Stimulated activated CD8-positive, alpha-beta memory T cell treated with anti-CD3 and anti-CD28 coated beads, Interleukin-12 subunit alpha, Interleukin-12 subunit beta, amount 100 ng/mL, for 24 hours (primary cell): ENCODE results near the gene SLC6A16.
"Not testable (repeated sequence)": the region's sequence is repeated elsewhere in the genome, so short reads cannot be mapped to it uniquely, and the experiment has no call there.

Experiments
- DNase-seq: peaks from one replicate; pipeline ENCODE4 v3.0.0-alpha.2; 2020; ENCODE audit errors: extremely low read depth

SLC6A16 gene

DNA sequence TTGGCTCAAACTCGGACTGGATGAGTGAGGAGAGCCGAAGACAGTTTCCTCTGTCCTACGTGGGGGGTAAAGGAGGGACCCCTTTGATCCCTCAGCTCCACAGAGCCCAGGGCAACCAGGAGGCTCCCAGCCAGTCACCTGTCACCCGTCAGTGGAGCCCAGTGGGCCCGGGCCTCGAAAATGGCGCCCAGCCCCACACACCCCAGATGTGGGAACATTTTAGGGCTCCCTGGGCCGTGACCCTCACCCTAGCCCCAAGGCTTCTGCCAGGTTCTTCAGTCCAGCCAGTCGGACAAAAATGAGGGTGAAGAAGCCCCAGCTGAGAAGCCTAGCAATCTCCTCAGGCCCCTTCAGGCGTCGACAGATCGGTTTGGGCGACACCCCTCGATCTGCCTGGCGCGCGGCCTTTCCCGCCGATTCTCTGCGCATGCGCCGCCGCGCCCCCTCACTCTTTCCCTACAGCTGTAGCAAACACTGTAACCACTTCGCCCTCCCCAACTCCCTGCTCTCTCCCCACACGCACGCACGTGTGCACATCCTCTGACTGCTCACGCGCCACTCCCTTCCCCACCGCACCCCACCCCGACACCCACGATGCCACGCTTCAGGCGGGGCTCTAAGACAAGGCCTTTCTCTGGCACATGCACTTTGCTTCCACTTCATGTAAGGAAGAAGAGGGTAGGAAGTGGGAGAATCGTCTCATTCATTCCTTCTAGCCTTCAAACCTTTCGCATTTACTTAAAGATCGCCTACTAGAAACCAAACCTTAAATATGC lies at the start of gene SLC6A16:
TSS of gene SLC6A16 (minus strand) at position 391 of the 776 bp plus-strand sequence. CDS start 13,844 bp downstream, outside the sequence.
- DNase-seq, result no peak

DNA sequence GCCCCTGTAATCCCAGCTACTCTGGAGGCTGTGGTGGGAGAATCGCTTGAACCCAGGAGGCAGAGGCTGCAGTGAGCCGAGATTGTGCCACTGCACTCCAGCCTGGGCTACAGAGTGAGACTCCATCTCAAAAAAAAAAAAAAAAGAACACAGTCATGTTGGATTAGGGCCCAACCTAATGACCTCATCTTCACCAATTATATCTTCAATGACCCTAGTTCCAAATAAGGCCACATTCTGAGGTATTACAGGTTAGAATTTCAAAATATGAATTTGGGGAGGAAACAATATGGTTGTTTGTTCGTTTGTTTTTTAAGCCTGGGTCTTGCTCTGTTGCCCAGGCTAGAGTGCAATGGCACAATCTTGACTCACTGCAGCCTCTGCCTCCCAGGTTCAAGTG lies 48.2 kb upstream of the SLC6A16 start:
- not testable (repeated sequence) for DNase-seq

DNA sequence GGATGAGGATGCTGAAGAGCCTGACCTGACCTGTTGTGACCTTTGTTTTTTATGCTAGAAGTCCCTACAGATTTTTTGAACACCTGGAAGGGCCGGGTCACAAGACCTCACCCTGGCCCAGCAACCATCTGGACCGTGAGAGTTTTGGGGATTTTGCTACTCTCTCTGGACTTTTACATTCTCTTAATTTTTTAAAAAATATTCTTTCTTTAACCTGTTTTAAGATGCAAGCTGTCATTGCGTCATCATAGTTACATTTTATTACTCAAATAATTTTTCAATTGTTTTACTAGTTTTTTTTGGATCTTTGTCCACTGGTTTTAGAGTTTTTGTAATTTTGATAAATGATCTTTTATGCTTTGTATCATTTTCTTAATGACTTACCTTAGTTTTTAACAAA lies 46.2 kb upstream of the SLC6A16 start:
- no peak for DNase-seq

DNA sequence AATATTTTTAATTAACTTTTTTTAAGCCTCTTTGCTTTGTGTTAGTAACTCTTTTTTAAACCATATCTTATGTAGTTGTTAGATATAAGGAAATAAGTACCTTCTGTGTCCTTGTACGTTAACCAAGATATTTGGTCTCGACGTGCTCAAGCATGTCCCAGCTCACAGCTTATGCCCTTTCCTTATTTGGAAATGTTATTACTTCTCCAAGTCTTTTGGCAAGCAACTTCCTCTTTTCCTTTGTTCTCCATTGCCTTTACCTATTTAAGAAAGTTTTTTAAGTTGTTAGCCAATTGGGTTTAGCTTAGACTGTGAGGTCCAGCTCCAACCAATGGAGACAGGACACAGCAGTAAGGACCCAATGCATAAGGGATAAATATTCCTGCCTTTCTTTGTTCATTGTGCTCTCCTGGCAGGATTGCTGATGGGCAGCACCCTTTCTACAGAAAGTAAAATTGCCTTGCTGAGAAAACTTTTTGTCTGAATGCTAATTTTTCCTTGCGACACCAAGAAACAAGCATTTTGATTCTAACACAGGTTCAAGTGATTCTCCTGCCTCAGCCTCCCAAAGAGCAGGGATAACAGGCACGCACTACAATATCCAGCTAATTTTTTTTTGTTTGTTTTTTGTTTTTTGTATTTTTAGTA lies 43.8 kb upstream of the SLC6A16 start:
- no peak for DNase-seq

DNA sequence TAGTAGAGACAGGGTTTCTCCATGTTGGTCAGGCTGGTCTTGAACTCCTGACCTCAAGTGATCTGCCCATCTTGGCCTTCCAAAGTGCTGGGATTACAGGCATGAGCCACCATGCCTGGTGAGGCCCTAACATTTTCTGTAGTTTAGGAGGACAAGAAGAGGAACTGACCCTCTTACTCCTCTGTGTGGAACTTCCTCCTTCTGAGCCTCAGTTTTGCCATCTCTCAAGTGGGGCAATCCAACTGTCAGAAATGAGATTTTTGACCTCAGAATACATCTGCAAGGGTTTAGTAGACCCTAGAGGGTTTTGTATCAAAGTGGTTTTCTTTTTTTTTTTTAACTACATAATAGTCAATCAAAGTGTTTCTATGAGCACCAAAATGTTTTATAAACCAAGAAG lies 41.1 kb upstream of the SLC6A16 start:
- DNase-seq, result no peak

DNA sequence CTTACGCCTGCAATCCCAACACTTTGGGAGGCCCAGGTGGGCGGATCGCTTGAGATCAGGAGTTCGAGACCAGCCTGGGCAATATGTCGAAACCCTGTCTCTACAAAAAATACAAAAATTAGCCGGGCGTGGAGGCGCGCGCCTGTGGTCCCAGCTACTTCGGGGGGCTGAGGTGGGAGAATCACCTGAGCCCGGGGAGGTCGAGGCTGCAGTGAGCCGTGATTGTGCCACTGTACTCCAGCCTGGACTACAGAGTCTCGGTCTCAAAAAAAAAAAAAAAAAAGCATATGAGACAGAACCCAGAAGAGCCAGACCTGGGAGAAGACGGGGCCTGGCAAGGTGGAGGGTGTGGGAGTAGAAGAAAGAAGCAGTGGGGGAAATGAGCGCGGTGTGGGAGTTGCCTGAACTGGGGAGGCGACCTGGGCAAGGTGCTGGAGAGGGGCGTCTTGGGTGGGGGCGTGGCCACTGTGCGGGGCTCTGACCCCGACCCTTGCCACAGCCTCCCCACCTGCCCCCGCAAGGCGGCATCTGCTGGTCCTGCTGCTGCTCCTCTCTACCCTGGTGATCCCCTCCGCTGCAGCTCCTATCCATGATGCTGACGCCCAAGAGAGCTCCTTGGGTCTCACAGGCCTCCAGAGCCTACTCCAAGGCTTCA lies 39.2 kb upstream of the SLC6A16 start:
- DNase-seq, result no peak

DNA sequence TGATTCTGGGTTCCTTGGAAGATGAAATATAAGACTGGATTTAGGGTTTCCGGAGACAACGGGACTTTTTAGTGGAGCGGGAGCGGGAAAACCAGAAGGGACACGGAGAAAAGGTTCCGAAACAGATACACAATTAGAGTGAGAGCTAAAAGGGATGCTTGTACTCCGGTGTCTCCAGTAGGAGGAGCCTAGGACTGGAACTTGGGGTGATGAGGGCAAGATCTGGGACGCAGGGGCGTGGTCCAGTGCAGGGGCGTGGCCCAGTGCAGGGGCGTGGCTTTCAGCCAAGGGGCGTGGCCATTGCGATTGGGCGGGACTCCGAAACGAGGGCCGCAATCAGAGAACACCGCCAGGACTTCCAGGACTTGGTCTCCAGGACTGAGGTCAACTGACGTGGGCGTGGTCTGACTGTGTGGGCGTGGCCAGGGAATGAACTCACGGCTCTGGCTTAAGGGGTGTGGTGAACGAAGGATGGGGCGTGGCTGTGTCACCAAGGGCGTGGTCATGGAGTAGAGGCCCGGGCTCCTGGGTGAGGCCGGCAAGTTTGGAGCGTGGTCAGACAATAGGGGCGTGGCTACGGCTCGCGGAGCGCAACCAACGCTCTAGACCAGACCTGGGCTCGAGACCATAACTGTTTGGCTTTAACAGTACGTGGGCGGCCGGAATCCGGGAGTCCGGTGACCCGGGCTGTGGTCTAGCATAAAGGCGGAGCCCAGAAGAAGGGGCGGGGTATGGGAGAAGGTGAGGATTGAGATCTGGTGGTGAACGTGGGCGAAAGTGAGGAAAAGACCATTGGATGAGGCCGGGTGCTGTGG lies 38.5 kb upstream of the SLC6A16 start, which contains the start of gene DKKL1:
TSS of gene DKKL1 (plus strand) at position 610 of the 815 bp plus-strand sequence. CDS start at position 732, 122 bp downstream.
- DNase-seq, result peak; percentile 19

DNA sequence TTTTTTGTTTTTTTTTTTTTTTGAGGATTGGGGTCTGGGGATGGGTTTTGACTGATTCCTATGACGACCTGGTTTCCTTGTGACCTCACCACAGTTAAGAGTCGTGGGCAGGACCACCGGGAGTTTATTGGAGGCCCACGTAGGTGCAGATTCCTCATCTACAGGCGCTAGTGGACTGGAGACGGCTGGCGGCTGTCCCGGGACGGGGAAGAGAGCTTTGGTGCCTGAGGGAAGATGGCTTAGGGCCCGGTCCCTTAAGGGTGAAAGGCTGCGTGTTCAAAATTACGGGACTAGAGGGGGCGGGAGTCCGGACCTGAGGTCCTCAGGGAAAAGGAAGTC lies 37.9 kb upstream of the SLC6A16 start:
- DNase-seq, result no peak

DNA sequence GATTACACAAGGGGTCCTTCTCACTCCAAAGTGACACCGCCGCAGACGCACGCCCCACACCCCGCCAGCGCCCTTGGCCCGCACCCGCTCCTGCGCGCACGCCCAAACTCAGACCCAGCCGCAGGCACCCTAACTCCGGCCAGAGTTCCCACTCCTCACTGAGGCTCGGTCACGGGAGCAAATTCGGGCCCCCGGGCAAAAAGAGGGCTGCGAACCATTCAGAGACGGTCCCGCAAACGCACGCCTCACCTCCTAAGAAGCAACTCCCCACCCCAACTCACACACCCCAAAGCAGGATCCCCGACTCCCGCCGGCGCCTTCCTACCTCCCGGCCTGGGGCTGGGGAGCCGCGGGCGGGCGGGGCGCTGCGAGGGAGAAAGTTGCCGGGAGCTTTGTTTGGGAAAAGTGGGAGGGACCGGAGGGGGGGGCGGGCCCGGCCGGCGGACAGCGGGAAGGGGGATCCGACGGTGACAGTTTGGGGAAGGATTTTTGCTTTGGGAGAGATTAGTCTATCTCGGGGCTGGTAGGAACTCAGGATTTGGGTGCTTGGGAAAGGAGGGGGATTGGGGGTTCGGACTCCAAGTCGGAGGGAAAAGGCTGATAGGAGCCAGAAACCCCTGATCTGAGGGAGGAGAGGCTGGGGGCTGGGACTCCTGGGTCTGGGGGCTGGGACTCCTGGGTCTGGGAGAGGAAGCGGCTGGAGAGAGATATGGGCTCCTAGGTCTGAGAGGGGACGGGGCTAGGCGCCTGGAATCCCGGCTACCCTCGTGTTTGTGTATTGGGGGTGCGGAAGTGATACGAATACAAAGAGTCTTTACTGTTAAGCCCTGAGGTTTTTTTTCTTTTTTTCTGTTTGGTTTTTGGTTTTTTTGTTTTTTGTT lies 37.3 kb upstream of the SLC6A16 start, which contains the start of gene TEAD2:
TSS of gene TEAD2 (minus strand) at position 369 of the 881 bp plus-strand sequence. CDS start 2,341 bp downstream, outside the sequence.
- DNase-seq, result no peak

DNA sequence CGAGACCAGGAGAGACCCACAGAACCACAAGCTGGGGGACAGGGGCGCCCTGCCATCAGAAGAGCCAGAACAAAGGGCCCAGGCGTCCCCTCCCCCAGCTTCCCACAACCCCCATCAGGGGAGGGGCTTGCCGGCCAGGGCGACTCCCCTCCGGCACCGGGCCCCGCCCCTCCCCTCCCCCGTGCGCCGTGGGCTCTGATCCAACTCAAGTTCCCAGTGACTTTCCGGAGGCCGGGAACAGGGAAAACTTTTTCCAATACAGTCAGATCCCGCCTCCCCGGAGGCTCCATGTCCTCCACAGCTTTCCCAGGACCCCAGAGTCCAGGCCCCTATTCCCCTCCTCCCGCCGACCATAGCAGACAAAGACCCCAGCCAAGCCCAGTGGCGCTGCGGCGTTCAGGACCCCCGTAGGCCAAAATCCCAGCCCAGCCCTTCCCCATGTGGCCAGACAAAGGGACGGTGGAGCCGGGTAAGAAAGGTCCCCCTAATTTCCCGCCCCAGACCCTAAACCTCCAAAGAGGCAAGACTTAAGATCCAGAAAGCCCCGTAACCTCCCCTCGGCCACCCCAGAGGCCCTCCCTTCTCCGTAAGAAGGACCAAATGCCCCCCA lies 36.6 kb upstream of the SLC6A16 start:
- no peak for DNase-seq

DNA sequence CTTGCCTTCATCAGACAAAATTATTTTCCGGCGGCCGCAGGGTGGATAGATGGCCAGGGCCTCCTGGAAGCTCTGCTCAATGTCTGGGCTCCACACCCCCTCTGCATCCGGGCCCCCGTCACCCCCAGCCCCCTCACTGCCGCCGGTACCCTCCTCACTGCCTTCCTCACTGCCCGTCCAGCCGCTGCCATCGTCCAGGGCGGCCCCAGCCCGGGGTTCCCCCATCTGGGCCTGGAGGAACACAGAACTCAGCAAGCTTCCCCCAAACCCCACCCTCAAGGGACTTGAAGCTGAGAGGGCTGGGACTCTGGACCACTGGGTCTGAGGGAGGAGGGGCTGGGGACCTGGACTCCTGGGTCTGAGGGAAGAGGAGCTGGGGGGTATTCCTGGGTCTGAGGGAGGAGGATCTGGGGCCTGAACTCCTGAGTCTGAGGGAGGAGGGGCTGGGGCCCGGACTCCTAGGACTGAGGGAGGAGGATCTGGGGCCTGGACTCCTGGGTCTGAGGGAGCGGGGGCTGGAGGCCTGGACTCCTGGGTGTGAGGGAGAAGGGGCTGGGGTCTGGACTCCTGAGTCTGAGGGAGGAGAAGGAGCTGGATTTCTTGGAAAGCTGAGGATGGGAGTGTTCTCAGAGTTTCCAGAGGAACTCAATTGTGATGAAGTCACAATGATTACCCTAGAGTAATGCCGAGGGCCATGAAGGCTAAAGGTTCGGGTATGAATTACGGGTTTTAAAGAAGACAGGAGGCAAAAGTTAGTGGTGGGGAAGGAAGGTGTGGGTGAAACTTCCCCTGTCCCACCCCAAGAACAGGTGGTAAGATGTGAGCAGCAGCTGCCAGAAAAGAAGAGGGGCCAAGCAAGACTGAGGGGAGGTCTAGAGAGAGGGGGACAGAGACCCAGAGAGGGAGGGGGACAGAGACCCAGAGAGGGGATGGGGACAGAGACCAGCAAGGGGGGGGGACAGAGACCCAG lies 35.1 kb upstream of the SLC6A16 start:
- DNase-seq, result no peak

DNA sequence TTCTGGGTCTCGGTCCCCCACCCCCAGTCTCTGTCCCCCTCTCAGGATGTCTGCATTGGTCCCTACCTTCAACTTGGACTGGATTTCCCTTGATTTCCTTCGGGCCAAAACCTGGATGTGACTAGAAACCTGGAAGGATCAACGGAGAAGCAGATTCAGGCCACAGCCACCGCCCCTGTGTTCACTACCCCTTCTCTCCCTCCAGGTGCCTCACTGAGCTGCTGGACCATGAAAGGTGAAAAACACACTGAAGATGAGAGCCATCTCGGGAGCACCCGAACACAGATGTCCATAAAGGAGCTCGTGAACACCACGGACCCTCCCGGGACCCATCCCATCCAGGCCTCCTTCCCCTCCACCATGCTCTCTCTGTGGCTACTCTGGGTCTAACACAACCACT lies 32.2 kb upstream of the SLC6A16 start:
- DNase-seq, result no peak

DNA sequence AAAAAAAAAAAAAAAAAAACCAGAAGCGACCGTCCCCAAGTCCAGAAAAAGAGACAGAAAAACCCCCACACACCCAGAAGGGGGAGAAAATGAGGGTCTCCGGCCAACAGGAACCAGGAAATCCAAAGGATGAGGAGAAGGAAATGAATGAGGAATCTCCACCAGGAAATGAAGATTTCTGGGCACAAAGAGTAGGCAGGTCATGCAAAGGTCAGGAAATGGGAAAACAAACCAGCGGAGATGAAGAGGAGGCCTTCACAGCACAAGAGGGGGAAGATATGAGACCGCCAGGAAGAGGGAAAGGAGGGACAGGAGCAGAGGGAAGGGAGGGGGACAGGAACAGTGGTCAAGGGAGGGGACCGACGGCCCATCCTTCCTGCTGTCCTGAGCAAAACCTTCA lies 31.4 kb upstream of the SLC6A16 start:
- no peak for DNase-seq

DNA sequence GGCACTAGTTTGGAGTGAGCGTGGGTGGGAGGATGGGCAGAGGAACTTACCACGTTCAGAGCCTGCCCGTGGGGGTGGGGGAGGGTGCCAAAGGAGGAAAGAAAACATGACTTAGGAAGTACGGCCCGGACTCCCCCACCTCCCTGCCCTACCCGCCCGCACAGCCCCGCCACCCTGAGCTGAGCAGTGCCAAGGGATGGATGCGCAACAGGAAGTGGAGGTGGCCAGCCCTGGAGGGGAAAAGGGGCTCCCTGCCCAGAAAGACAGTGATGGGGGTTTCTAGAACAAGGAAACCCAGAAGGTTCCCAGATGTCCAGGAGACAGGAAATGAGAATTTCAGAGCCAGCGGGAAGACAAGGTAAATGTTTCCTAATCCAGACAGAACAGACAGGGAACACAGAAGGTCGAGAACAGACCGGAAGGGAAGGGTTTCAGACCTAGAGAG lies 30.9 kb upstream of the SLC6A16 start:
- no peak for DNase-seq

DNA sequence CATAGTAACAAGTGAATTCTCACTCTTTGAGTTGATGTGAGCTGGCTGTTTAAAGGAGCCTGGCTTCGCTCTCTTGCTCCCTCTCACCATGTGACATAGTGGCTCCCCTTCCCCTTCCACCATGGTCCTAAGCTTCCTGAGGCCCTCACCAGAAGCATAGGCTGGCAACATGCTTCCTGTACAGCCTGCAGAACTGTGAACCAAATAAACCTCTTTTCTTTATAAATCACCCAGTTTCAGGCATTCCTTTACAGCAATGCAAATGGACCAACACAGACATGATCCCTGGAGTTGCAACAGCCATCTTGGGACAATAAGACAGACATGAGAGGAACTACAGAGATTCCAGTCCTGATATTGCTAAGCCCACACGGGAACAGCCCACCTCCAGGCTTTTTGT lies 24.6 kb upstream of the SLC6A16 start:
- DNase-seq, result no peak

DNA sequence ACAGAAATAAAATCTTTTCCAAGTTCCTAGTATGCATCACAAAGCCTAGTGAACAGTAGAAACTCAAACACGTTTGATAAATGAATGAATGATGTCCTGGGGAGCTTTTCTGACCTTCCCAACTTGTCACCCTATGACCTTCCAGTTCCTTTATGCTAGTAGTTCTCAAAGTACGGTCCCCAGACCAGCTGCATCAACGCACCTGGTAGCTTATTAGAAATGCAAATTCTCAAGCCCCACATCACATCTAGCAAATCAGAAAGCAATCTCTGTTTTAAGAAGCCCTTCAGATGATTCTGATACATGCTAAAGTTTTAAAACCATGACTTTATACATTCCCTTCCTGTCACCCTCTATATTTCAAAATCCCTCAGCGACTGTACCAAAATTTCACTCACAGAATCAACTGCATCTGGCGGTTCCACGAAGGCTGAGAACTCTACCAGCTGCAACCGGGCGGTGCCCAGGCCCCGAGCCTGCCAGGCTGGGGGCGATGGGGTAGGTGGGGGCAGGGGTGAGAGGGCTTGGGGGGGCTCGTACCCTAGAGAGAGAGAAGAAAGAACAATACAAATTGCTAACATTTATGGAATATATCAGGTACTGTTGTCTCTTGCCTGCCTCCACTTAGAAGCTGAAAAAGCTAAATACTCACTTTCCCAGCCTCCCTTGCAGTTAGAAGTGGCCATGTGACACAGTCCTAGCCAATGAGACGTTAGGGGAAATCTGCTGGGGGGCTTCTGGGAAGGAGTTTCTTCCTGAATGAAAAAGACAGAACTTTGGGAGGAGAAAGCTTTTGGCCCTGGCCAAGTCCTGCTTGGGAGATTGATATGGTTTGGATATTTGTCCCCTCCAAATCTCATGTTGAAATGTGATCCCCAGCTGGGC lies 23.6 kb upstream of the SLC6A16 start:
- DNase-seq, result no peak

DNA sequence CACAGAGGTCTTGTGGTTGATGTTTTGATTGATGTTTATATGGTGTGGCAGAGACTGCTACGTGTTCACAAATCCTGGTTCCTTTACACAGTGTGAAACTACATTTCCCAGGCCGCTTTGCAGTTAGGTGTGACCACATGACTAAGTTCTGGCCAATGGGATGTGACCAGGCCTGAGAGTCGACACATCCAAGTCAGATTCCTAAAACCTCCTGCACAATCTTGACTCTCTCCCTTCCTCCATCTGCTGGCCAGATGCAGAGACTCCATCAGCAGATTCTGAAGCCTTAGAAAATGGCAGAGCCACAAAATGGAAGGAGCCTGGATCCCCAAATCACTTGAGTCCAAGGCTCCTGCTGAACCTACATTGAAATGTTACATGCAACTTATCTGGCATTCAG lies 22.8 kb upstream of the SLC6A16 start:
- no peak for DNase-seq

DNA sequence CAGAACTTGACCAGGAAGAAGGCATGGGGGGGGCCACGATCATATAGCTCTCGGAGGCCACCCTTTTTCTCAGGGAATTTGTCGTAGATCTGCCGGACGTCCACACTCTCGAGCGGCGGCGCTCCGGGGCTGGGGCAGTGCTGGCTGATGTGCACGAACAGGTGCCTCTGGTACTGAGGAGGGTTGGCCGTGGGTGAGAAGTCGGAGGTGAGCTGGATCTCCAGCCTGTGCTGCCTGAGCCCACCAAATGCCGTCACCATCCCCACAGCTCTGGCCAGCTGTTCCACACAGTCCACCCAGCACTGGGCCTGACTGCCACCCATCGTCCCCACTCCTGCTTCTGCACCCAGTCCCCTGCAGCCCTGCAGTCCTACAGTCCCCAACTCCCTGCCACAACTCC lies 22.2 kb upstream of the SLC6A16 start:
- DNase-seq, result no peak
